HepG2 (cell line): ENCODE measurements around the gene FSD2. TPM values are rescaled to one million over a fixed set of nuclear protein-coding genes. Genes with fewer than 3 reads are reported as not detected.
A peak's percentile ranks its signal among the peaks of the same experiment; 100 is the strongest.

ENCODE experiments used
- ELF4 ChIP-seq: sonication (generic); formaldehyde crosslinking; IDR thresholded peaks from 2 replicates; pipeline ENCODE4 v1.5.0; 2020; ENCODE audit warnings: missing genetic modification reagents, mild to moderate bottlenecking, moderate library complexity, borderline replicate concordance
- ETV6 ChIP-seq: sonication (generic); formaldehyde crosslinking; conservative IDR thresholded peaks from 2 replicates; pipeline ENCODE4 v1.4.0; 2020; ENCODE audit warnings: missing genetic modification reagents
- FOXP1 ChIP-seq, 2 experiments: fragments of 450-650 bp in 1 of 2; IDR thresholded peaks; 2 replicates each; pipeline ENCODE4 v1.6.1; 2017 to 2018; ENCODE audit warnings: antibody characterized with exemption in 1 of 2
- GTF2F1 ChIP-seq: fragments of 150-350 bp; IDR thresholded peaks from 2 replicates; pipeline ENCODE4 v1.6.1; 2014; ENCODE audit warnings: low read length
- HNRNPL ChIP-seq: fragments of 200-400 bp; formaldehyde crosslinking; IDR thresholded peaks from 2 replicates; pipeline ENCODE4 v1.6.1; 2017; ENCODE audit warnings: mild to moderate bottlenecking, low read depth, low read length
- HOMEZ ChIP-seq: IDR thresholded peaks from 2 replicates; pipeline ENCODE4 v1.6.1; 2016; ENCODE audit warnings: low read depth
- IRF2 ChIP-seq: IDR thresholded peaks from 2 replicates; pipeline ENCODE4 v1.6.1; 2018; ENCODE audit warnings: missing genetic modification reagents, missing compliant biosample characterization
- KLF13 ChIP-seq: sonication (generic); formaldehyde crosslinking; IDR thresholded peaks from 2 replicates; pipeline ENCODE4 v1.4.0; 2020; ENCODE audit warnings: mild to moderate bottlenecking, missing genetic modification reagents
- MED13 ChIP-seq: sonication (generic); formaldehyde crosslinking; IDR thresholded peaks from 2 replicates; pipeline ENCODE4 v1.5.0; 2020; ENCODE audit warnings: missing genetic modification reagents
- NFE2L2 ChIP-seq: fragments of 150-350 bp; IDR thresholded peaks from 2 replicates; pipeline ENCODE4 v1.6.1; 2014; ENCODE audit warnings: low read length
- NPAS2 ChIP-seq: sonication (generic); formaldehyde crosslinking; IDR thresholded peaks from 2 replicates; pipeline ENCODE4 v1.8.0; 2022; ENCODE audit warnings: mild to moderate bottlenecking, missing genetic modification reagents, borderline replicate concordance
- RFXANK ChIP-seq: IDR thresholded peaks from 2 replicates; pipeline ENCODE4 v1.6.1; 2016
- SMAD3 ChIP-seq: sonication (generic); formaldehyde crosslinking; IDR thresholded peaks from 2 replicates; pipeline ENCODE4 v1.4.0; 2020; ENCODE audit warnings: missing genetic modification reagents
- SNAI1 ChIP-seq: sonication (generic); formaldehyde crosslinking; IDR thresholded peaks from 2 replicates; pipeline ENCODE4 v1.5.0; 2020; ENCODE audit warnings: mild to moderate bottlenecking, missing genetic modification reagents, borderline replicate concordance
- SNAPC5 ChIP-seq: sonication (generic); formaldehyde crosslinking; IDR thresholded peaks from 2 replicates; pipeline ENCODE4 v1.8.1; 2023; ENCODE audit warnings: mild to moderate bottlenecking, missing genetic modification reagents, borderline replicate concordance
- SP2 ChIP-seq: sonication (generic); formaldehyde crosslinking; IDR thresholded peaks from 2 replicates; pipeline ENCODE4 v1.5.1; 2020; ENCODE audit warnings: mild to moderate bottlenecking, missing genetic modification reagents
- STAG1 ChIP-seq: sonication (generic); formaldehyde crosslinking; IDR thresholded peaks from 2 replicates; pipeline ENCODE4 v1.4.0; 2020; ENCODE audit warnings: missing genetic modification reagents
- WIZ ChIP-seq: sonication (generic); formaldehyde crosslinking; IDR thresholded peaks from 2 replicates; pipeline ENCODE4 v1.5.1; 2020; ENCODE audit warnings: mild to moderate bottlenecking, missing genetic modification reagents
- ZFP82 ChIP-seq: sonication (generic); formaldehyde crosslinking; IDR thresholded peaks from 2 replicates; pipeline ENCODE4 v1.5.1; 2020; ENCODE audit warnings: mild to moderate bottlenecking, missing genetic modification reagents, borderline replicate concordance
- ZNF124 ChIP-seq: sonication (generic); formaldehyde crosslinking; IDR thresholded peaks from 2 replicates; pipeline ENCODE4 v1.4.0; 2020; ENCODE audit warnings: missing genetic modification reagents
- ZNF18 ChIP-seq: sonication (generic); formaldehyde crosslinking; IDR thresholded peaks from 2 replicates; pipeline ENCODE4 v1.8.0; 2022; ENCODE audit warnings: mild to moderate bottlenecking, missing genetic modification reagents; ENCODE audit not compliant: insufficient replicate concordance
- ZNF235 ChIP-seq: sonication (generic); formaldehyde crosslinking; IDR thresholded peaks from 2 replicates; pipeline ENCODE4 v1.8.1; 2023; ENCODE audit warnings: mild to moderate bottlenecking, missing genetic modification reagents, borderline replicate concordance
- ZSCAN12 ChIP-seq: sonication (generic); formaldehyde crosslinking; IDR thresholded peaks from 2 replicates; pipeline ENCODE4 v1.9.0; 2021; ENCODE audit warnings: mild to moderate bottlenecking, missing genetic modification reagents
- ZSCAN20 ChIP-seq: sonication (generic); formaldehyde crosslinking; IDR thresholded peaks from 2 replicates; pipeline ENCODE4 v1.4.0; 2020; ENCODE audit warnings: missing genetic modification reagents, mild to moderate bottlenecking, borderline replicate concordance
- polyA plus RNA-seq, 8 experiments: library from polyadenylated mRNA; depleted of rRNA in 3 of 8; stranded (reverse) in 7 of 8; unstranded in 1 of 8; fragments of >200 nt; fragmentation: Illumina TruSeq in 4 of 8; extraction: Trizol in 4 of 8; gene quantifications; 2 replicates each; pipeline versions ENCODE4 v1.2.1 to v1.2.3, GENCODE V29; 2011 to 2016; ENCODE audit warnings: low read depth in 4 of 8, missing spikeins in 1 of 8, mixed read lengths in 1 of 8; ENCODE audit not compliant: insufficient read depth in 1 of 8
- total RNA-seq, 5 experiments: library from RNA; depleted of rRNA; stranded (reverse); fragments of >200 nt; fragmentation: Illumina TruSeq; extraction: Trizol; gene quantifications; 2 replicates each; pipeline ENCODE4 v1.2.3, GENCODE V29; 2016; ENCODE audit warnings: low read depth in 1 of 5

The FSD2 gene
- total and polyA plus RNA-seq, 2 of the 13 experiments (the other 11 are each of a cell fraction or from before 2014, with no cell fraction given): not detected

DNA sequence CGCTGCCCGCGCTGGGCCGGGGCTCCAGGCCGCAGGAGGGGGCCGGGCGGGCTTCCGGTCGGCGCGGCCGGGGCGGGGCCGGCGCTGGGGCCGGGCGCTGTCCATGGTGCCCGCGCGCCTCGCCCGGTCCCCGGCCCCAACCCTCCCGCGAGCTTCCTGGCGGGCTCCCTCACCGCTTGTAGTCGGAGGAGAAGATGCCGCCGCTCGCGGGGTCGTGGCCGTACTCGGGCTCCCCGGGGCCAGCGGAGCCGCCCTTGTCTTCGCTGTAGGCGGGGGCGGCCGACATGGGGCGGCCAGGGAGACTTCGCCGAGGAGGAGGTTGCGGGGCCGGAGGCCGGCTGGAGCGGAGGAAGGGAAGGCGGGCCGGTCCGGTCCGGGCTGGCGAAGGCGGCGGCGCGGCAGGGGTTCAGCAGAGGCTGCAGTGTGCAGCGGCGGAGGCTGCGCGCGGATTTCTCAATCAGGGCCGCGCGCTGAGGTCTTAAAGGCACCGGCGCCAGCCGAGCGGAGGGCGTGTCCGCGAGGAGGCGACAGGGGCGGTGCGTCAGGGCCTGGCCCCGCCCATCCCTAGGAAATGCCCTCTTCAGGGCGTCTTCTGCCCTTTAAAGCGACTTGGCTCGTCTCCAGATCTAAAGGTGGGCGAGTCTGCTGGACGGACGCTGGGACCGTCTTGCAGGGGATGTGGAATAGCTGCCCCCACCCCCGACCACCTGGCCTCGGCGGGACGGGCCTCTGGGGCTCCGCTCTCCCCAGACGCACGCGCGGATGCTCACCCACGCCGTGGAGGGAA lies 96.3 kb downstream of the FSD2 start, which contains the start of gene AP3B2 (continued):
- no peak for TF ChIP-seq NFE2L2
- TF ChIP-seq IRF2 (CRISPR knock-in tag): no peak
- TF ChIP-seq SNAI1 (CRISPR knock-in tag): no peak
- TF ChIP-seq HOMEZ (CRISPR knock-in tag): no peak
- TF ChIP-seq NPAS2 (CRISPR knock-in tag): no peak
- TF ChIP-seq SMAD3 (CRISPR knock-in tag): no peak
- TF ChIP-seq SP2 (CRISPR knock-in tag): 0 out of 2 replicates have a peak, but pooled peaks have one; percentile 24
- TF ChIP-seq ZNF235: no peak
- TF ChIP-seq RFXANK (CRISPR knock-in tag): no peak
- TF ChIP-seq ZSCAN12 (CRISPR knock-in tag): no peak
- TF ChIP-seq ZFP82 (CRISPR knock-in tag): peak; percentile 41; the same call in 1 of the 2 replicates
- TF ChIP-seq HNRNPL: no peak
- TF ChIP-seq GTF2F1: no peak
- no peak for TF ChIP-seq STAG1 (CRISPR knock-in tag)
- no peak for TF ChIP-seq KLF13 (CRISPR knock-in tag)
- TF ChIP-seq WIZ (CRISPR knock-in tag): peak; percentile 83
- 0 out of 2 replicates have a peak, but pooled peaks have one; percentile 28 for TF ChIP-seq SNAPC5 (CRISPR knock-in tag)
- no peak for TF ChIP-seq ZNF18 (CRISPR knock-in tag)
- peak; percentile 39; the same call in 1 of the 2 replicates for TF ChIP-seq ETV6 (CRISPR knock-in tag)
- no peak for TF ChIP-seq FOXP1 (IDR thresholded peaks at IDR 0.05)
- no peak for TF ChIP-seq FOXP1 (CRISPR knock-in tag; IDR thresholded peaks at IDR 0.05)
- no peak for TF ChIP-seq ZNF124 (CRISPR knock-in tag)
- TF ChIP-seq MED13 (CRISPR knock-in tag): no peak
- no peak for TF ChIP-seq ELF4
- 0 out of 2 replicates have a peak, but pooled peaks have one; percentile 50 for TF ChIP-seq ZSCAN20 (CRISPR knock-in tag)
